ENCODE data around the gene TSPAN14.
"Not testable (repeated sequence)": the region's sequence is repeated elsewhere in the genome, so short reads cannot be mapped to it uniquely, and the experiment has no call there.

Gene TSPAN14, protein sequence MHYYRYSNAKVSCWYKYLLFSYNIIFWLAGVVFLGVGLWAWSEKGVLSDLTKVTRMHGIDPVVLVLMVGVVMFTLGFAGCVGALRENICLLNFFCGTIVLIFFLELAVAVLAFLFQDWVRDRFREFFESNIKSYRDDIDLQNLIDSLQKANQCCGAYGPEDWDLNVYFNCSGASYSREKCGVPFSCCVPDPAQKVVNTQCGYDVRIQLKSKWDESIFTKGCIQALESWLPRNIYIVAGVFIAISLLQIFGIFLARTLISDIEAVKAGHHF

DNA sequence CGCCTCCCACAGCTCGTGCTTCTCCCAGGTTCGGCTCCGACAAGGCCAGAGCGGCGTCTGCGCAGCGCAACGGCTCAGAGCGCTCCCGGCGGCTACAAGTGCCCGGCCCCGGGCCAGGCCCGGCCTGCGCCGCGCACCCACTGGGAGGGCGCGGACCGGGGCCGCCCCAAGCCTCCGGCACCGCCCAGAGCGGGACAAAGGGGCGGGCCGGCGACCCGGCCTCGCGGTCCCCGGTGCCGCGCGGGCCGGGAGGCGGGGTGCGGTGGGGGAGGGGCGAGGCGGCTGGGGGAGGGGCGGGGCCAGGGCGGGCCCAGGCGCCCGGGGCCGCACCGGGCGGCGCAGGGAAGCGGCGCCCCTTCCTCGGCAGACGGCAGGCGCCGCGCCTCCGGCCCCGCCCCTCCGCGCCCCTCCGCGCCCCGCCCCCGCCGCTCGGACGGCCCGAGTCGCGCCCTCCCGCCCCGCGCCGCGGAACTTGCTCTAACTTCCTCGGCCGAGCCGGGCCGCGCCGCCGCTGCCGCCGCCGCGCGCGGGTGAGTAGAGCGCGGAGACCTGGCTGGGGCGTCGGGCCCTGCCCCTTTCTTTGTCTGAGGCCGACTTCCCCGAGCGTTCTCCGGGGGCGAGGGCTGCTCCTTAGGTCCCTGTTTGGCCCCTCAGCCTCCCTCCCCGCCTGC lies at the start of gene TSPAN14:
Gene TSPAN14 (plus strand): TSS at position 469 of the 671 bp plus-strand sequence. CDS start 34,924 bp downstream, outside the sequence.
- peak; percentile 82 for DNase-seq (ENCODE audit: low read depth)

DNA sequence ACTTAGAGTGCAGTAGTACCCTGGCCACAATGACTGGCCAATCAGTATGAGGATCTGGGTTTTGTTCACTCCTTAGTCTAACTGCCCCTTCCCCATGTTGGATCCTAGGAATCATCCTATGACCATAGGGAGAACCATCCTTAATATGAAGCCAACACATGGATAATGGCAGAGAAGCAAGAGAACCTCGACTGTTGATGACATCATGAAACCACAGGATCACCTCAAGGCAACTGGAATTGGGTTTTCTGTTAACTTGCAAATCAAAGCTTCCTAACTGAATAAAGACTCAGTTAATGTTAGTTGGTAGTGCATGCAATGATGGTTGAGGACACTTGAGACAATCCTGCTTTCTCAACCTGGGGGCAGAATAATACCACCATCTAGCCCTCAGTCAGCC lies 49.1 kb upstream of the TSPAN14 start:
- DNase-seq (ENCODE audit: low read depth) = no peak

DNA sequence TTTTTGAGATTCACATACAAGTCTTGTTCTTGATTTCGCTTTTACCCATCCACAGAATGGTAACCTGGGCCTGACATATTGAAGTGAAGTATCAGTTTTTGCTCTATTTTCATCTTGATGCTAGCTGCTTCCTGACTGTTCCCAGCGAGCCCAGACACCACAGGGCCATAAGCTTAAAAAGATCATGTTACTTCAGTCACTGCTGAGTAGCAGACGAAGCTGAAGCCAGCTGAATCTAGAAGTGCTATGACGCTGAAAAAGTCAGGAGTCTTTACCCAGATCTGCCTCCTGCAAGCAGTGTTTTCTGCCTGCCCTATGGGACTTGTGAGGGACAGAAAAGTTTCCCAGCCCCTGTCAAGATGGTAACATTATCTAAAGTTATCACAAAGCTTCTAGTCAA lies 48.5 kb upstream of the TSPAN14 start:
- no peak for DNase-seq (ENCODE audit: low read depth)

DNA sequence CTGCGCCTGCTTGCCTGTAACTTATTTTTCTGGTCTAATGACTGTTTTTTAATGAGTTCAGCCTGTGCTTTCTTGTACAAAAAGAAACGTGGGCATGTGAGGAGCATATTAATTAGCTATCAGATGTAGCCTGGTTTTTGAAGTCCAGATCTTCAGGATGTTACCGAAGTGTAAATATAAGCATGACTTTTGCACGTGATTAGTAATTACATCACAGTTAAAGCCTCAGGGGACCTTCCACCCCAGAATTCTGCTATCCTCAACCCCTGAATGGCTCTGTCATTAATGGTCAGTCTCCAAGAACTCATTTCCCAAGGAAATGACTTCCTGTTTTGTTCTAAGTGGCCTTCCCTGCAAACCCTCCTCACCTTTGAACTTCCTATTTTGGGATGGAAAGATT lies 47.9 kb upstream of the TSPAN14 start:
- DNase-seq (ENCODE audit: low read depth) = no peak

DNA sequence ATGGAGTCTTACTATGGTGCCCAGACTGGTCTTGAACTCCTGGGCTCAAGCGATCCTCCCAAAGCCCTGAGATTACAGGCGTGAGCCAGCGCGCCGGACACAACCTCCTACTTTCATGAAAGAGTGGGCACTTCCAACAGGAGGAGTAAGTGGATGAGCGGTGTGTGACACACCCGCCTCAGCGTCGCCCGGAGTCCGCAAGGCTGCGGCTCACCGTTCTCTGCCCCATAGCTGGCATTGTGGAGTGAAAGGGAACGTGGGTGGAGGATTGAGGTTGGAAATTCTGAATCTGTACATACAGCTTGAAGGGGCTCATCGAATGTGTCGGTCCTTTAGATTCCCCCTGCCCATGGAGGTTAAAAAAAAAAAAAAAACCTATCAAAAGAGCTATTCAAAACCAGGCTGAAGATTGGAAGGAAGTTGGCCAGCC lies 46.3 kb upstream of the TSPAN14 start:
- DNase-seq (ENCODE audit: low read depth) = no peak

DNA sequence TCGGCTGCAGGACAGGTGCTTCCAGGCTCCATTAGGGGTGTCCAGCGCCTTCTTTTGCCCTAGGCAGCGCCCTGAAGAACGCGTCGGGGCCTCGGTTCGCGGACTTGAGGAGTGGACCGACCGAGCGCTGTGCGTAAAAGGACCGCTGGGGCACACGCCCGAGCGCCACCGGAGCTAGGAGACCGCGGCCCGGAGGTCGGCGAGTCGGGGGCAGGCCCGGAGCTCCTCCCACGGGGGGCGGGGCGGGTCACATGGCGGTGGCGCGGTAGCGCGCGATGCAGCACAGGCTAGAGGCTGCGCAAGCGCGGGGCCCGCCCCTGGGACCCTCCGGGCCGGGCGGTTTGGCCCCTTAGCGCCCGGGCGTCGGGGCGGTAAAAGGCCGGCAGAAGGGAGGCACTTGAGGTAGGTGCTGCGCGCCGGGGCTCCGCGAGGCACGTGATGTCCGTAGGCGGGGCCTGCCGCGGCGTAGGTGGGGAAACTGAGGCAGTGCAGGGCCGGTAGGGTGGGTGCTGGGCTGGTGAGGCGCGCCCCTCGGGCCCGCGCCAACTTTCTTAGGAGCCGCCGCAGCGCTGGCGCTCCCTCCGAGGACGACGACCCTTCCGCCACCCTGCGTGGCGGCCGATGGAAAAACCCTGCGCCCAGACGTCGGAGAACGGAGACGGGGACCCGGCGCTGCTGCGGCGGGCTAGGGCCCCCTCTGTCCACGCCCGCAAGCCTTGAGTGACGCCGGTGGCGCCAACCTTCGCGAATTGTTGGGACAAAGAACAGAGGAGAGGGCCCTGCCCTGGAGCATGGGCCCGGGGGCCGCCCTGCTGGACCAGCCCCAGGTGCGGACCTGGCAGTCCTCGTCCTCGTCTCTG lies 45.6 kb upstream of the TSPAN14 start, which contains the start of gene PRXL2A:
Gene PRXL2A (plus strand): TSS at position 310 of the 860 bp plus-strand sequence. CDS start 11,917 bp downstream, outside the sequence.
- DNase-seq (ENCODE audit: low read depth) = no peak

DNA sequence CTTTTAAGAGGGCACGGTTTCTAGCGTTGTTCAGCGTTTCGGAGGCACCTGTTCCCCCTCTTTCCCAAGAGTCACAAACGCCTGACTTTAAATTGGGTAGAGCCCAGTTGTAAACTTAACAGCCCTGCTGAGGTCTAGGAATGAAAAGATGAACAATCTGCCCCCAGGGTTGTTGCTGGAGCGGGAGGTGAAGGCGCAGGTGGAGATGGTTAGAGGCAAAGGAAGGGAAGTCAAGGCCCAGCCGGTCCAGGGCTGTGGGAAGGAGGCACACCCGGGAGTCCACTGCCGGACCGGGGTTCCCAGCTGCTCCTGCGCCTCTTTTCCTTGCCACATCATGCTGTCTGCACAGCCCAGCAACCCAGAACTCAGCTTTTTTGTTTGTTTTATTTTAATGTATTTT lies 45.0 kb upstream of the TSPAN14 start:
- no peak for DNase-seq (ENCODE audit: low read depth)

DNA sequence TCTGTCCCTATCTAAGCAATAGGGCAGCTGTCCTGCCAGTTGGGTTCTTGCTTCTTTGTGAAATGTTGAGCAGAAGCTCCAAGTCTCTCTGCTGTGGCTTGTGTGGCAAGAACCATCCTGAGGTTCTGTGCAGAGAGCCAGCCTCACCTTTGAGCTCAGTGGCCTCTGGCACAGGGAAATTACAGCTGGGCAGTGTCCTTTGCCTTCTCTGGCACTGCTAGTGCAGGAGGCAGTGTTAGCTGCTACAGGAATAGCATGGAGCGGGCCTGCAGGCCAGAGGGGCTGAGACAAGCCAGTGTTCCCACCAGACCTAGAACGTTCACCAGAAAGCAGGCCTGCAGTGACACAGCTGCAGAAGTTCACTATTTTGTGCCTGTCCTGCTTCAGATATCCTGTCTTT lies 44.0 kb upstream of the TSPAN14 start:
- no peak for DNase-seq (ENCODE audit: low read depth)

DNA sequence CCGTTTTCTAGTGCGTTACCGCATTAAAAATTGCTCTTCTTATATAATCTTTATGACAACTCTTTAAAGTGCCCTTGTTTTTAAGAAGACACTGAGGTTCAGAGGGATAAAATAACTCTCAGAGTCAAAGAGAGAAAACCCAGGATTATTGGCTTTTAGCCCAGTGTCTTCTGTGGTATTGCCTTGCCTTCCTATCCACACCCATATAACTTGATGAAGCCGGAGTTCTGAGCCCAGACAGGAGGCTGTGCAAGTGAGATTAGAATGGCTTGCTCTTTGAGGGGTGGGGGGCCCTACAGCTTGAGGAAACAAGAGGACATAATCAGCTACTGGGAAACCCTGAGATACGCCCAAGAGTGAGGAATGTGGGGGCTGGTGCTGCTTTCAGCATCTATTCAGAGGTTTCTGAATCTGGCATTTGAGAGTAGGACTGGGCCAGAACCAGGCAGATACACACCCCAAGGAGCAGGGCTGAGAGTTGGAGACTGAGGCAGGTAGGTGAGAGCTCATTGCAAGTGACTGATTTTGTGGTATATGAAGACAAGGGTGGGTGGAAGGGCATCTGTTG lies 43.4 kb upstream of the TSPAN14 start:
- no peak for DNase-seq (ENCODE audit: low read depth)

DNA sequence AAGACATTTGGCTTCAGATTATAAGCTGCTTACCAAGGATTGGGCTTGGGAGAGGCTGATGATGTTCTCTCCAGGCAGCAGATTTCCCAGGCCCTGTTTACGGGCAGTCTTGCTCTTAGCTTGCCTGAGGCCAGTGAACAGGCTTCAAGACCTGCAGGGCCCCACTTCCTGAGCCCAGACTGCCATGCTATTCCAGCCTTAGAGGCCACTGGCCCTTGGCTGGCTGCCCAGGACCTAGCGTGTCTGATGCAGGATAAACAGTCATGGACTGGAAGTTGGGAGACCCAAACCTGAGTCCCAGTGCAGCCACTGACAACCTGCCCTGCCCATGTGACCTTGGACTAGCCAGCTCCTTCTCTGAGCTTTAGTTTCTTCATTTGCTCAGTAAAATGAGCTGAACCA lies 42.8 kb upstream of the TSPAN14 start:
- DNase-seq (ENCODE audit: low read depth) = no peak

DNA sequence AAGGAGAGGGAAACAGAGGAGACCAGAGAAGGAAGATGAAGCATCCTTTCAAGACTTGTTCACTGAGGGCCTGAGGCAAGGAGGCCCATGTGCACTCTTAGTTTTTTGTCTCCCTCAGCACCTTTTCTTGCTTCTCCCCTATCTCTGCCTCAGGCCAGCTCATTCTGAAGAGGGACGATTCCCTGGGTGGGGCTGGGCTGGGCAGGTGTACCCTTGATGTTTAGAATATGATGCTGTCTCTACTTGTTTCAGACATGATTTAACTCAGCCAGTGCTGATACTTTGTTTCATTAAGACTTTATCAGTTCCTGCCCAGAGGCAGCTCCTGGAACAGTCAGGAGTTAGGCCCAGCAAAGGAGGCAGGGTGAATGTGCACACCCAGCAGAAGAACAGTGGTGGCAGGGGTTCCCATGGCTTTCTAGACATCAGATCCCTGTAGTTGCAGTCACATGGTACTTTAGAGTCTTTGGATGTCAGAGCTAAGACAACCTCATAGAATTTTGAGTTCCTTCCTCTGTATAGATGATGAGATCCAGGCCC lies 42.4 kb upstream of the TSPAN14 start:
- DNase-seq (ENCODE audit: low read depth) = no peak

DNA sequence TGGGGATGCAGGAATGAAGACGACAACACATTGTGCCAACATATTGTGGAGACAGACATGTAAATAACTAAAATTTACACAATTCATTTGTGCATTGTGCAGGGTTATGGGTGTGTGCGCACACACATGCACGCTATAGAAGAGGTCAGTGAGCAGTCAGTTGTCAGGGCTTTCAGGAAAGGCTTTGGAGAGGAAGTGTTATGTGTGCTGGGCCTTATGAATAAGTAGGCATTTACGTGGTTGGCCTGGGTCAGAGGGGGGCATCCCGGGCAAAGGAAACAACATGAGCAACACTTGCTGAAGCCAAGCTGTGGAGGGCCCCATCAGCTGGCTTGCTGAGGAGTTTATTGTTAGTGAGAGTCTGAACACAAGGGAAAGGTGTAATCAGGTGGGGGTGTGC lies 41.6 kb upstream of the TSPAN14 start:
- DNase-seq (ENCODE audit: low read depth) = no peak

DNA sequence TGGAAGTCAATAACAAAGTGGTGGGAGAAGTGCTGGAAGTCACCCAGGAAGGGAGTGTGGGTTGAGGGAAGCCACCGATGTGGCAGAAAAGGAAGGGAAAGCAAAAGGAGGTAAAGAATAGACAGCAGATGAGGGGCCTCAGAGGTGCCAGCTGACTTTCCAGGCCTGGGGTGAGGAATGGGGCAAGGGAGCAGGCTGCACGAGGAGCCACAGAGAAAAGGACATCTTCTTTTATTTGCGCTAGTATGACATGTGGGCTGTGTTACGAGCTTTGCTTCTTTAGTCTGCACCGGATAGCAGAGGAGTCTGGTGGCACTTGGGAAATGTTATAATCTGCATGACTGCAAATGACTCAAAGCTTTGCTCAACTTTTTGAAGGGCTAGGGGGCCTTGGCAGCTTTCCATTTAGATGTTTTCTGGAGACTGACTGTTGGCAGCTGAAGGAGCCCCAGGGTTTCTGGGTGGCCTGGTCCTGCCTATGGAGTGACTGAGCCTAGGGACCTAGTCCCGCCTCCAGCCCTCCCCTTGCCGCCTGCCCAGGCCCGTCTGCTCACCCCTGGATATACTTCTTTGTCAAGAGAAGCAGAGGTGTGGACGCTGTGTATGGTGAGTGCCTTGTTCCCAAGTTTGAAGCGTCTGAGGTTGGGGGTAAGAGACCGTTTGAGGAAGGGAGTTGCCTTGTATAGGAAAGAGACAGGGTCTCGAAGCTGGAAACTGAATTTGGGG lies 40.7 kb upstream of the TSPAN14 start:
- DNase-seq (ENCODE audit: low read depth) = peak; percentile 90

DNA sequence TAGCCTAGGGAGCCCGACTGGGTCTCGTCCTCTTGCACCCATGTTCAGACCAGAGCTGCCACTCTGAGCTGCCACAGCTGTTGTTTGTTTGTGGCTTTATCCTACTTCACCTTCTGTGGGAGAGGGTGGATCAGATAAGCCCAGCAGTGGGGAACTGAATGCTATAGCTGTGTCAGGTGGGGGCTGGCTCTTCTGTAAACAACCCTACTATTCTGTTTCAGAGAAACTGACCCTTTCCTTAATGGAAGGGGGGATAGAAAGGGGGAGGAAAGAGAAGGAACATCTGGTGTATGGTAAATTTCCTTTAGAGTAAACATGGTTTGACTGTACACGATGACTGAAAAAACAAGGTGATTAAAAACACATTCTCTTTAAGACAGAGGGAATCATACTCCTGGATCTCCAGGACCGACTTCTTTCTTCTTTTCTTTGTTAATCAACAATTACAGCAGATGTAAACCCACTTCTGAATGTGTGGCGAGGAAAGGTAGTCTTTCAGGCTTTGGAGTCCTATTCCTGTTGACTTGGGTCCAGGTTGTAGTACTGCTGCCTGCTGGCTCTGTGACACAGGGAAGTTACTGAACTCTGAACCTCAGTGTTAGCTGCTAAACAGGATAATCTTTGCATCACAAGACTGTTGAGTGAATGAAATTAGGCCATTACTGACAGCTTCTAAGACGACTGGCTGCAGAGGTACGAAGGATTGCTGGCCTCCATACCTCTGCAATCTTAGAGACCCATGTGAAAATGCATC lies 39.8 kb upstream of the TSPAN14 start:
- DNase-seq (ENCODE audit: low read depth) = peak; percentile 34

DNA sequence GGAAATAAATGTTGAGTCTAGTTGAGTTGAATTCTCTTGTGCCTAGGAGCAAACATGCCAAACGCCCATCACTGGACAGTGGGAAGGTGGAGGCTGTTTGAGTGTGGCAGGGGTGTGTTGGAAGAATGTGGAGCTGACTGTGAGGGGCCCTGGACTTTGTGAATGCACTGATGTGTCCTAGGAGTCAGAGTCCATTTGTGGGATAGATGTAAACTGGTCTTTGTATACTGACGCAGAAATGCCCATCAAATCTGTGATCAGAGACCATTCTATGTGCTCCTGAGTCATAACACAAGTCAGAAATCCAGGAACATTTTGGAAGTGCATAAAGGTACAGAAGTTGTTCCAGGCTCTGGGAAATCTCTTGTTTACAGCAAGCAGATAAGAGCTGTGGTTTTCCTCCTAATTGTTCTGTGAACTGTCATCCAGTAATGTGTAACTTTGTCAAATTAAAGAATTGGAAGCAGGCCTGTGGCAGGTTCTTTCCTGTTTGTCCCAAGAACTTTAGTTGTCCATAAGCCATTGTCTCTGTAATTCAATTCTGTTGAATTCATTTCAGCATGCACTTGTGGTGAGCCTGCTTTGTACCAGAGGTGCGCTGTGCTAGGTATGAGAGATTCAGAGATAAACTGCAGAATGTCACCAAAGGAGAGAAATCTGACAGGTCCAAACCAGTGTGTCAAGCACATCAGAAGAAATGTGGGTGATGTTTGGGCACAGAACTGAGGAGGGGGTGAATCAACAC lies 38.2 kb upstream of the TSPAN14 start:
- no peak for DNase-seq (ENCODE audit: low read depth)

DNA sequence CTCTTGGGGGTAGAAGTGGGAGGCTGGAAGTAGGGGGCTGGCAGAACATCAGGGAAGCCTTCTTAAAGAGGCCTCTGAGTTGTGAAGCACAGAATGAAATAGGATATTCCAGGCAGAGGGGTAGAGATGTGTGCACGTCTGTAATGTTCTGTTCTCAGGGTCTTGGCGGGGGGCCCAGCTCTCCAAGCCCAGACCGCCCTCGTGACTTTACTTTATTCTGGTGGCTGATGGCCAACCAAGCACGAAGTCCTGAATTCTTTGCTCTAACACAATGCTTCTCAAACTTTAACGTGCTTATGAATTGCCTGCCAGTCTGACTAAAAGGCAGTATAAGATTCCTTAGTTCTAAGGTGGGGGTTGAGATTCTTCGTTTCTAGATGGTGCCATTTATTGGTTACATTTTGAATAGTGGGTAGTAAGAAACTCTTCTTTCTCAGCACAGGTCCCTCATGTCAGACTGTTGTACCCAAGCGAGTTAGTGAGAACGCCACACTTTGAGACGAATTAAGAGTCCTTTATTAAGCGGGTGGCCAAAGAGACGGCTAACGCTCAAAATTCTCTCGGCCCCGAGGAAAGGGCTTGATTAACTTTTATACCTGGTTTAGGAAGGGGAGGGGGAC lies 37.5 kb upstream of the TSPAN14 start:
- DNase-seq (ENCODE audit: low read depth) = peak; percentile 66

DNA sequence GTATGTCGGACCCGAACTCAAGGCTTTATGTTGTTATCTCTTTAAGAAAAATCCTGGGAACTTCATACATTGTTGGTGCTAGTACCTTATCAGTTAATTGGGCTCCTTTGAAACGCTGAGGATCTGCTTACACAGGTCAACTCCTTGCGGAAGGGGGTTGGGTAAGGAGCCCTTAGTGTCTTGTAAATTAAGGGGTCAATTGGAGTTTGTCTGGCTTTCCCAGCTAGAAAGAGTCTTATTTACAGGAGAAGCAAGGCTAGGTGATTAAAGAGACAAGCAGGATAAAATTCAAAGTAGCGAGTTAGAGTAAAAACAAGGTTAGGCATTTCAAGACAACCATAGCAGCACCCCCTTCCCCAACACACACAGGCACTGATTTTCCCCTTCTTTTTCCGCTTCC lies 36.9 kb upstream of the TSPAN14 start:
- DNase-seq (ENCODE audit: low read depth) = not testable (repeated sequence)

DNA sequence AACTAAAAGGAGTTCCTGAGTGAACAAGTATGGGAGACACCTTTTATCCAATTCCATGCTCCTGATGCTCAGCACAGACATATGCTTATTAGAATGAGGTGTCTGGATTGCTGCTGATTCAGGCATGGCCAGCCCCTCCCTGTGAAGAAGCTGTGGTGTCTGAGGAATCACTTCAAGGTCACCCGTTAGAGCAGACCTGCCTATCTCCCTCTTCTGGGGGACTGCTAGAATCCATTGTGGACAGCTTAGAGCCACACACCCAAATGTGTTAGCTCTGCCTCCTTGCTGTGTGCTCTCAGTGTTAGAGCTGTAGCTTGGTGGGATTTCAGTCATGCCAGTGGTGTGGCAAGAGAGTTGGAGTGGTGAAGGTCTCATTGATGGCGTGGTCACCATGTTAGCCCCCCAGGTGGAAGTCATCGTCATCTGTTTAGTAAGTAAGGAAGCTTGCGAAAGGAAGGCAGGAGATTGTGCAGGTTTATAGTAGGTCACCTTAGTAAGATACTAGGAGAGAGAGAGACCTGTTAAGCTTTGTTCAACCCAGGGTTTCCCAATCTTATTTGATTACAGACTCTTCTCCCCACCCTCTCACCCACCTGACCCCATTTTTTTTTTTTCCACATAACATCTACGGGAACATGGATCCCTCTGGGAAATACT lies 32.9 kb upstream of the TSPAN14 start:
- no peak for DNase-seq (ENCODE audit: low read depth)

Measured in fibroblast of gingiva (primary cell).